GM19193 (cell line): Measurements from ENCODE around the gene PPARG.

Experiments
- POLR2A ChIP-seq: IDR thresholded peaks from 4 replicates; pipeline ENCODE4 v1.6.1; 2011; ENCODE audit not compliant: insufficient read depth, insufficient read length; ENCODE audit errors: extremely low read depth

The PPARG gene

DNA sequence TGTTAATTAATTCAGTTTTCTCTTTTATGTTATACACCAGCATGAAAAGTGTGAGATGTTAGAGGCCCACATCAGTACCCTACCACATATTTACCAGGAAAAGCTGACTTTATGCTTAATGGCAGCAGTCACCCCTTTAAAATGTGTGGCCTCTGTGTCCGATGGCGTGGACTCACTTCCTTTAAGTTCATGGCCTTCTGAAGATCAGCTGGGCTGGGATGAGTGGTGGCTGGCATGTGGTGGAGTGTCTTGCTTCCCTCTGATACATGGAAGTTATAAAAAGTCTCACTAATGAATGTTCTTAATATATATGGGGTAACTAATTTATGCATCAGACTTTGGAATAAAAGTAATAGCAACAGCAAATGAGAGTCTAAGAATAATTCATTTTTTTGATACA, 32.1 kb downstream of the PPARG start:
- no peak for TF ChIP-seq POLR2A

DNA sequence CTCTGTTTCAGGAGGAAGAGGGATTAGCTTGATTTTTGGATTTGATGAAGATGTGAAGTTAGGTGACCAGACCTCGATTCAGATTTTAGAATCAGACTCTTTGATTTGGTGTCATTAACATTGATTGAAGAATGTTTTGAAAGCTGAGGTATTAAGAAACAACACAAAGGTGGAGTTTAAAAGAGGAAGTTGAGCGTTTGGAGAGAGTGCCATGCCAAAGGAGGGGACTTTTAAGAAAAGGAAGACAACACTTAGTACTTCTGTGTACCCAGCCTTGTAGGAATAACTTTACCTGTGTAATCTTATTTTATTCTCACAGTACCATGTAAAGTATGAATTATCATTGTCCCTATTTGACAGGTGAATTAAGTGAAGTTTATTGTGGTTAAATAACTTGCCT, 34.4 kb downstream of the PPARG start:
- TF ChIP-seq POLR2A, result no peak

DNA sequence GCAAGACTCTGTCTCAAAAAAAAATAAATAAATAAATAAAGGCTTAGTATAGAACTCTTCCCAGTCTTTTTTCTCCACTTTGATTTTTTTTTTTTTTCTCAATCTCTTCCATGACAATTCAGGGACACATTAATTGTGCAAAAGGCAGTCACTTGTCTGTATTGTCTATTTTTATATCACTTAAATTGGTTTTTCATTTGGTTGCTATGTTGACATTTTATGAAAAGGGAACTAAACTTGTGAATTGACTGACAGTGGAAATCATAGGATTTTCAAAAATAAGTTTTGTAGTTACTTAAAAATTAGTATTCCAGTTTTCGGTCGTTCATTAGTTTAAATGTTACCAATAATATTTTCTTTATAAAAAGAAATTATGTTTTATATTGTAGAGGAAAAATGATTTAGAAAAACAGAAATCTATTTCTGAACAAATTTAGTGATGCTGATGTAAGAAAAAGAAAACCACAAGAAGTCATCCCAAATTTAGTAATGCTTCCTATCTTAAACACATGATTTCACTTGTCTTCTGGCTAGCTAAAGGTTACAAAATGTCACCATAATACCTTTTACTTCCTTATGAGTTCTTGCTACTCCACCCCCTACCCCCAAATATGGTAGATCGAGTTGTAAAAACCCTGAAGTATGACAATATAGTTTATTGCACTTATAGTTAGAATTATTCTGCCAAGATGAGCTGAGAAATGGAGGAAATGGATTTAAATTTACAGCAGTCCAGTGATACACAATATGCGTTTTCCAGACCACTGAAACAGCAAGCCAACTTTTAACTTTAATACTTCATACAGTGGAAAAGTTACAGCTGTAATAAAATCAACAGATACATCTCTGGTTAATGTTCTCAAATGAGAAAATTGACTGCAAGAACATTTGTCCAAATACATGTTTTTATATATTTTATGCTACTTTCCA, 37.0 kb downstream of the PPARG start:
- TF ChIP-seq POLR2A, result no peak

DNA sequence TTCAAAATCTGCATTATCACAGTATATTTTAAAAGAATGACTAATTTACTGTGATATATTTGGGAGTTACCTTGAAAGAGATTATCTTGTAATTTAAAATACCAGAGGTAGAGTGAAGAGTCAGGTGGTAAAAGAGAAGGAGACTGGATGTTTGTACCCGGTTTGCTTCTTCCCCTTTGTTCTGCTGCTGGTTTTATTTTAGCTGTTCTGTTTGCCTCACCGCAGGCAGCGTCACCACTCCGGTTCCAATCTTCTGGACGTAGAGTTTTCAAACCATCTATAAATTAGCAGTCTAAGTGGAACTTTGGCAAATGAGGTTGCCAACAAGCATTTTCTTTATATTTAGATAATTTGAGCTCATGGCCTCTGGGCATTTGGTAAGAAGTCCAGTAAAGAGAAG, 38.2 kb downstream of the PPARG start:
- no peak for TF ChIP-seq POLR2A

DNA sequence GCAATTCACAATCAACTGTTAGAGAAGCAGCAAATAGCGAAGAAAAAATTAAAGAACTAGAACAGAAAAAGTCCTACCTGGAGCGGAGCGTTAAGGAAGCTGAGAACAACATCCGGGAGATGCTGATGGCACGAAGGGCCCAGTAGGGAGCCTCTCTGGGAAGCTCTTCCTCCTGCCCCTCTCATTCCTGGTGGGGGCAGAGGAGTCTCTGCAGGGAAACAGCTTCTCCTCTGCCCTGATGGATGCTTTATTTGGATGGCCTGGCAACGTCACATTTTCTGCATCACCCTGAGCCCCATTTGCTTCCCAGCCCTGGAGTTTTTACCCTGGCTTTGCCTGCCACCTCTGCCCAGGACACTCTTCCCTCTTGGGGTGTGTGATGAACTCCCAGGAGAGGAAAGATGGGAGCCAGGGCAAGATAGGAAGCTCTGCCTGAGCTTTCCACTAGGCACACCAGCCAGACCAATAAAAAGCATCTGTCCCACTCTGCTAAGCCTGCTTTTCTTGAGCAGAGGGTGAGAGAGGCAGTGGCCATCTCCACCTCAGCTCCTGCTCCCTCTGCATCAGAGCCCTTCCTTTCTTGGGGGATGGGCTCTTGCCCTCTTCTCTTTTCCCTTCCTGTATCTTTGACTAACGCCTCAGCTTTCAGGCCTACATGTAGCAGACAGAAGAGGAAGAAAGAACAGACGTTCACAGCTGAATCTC, 39.4 kb downstream of the PPARG start:
- no peak for TF ChIP-seq POLR2A

DNA sequence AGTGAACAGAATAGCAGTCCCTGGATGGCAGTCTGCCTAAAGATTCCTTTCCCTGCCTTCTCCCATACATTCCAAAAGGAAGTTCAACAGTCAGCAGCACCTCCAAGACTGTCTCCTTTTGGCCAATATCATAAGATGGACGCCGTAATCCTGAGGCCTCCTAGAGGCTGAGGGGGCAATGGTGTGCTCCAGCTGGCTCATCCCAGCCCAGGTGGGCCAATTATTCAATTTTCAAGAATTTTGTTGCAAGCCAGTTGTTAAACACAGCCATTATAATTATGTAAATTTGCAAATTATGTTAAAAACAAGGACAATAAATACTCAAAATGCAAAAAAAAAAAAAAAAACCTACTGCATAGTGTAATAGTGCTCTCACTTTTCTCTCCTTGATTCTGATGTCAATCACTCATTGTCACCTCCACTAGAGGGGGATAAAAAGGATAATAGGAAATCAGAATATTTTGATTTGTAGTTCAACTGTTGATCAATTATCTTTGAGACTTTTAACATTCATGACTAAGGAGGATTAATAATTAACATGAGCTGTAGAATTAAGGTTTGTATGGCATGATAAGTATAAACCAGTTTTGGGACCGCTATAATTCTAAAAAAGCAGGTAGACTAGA, 40.1 kb downstream of the PPARG start:
- no peak for TF ChIP-seq POLR2A

DNA sequence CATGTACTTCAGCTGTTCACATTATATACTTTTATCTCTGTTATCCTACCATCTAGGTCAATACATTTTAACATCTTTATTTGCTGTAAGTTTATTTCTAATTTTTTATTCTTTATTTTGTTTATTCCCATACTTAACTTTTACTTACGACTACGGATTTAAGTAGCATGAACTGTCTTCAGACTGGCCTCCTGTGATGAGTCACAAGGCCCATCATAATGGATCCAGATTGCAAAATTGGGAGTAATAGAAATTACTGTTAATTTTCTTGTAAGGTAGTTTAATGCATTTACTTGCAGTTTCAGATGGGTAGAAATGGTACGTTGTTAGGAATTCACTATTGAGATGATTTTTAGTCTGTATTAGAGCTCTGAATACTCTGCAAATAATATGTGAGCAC, 45.9 kb downstream of the PPARG start:
- TF ChIP-seq POLR2A, result no peak

DNA sequence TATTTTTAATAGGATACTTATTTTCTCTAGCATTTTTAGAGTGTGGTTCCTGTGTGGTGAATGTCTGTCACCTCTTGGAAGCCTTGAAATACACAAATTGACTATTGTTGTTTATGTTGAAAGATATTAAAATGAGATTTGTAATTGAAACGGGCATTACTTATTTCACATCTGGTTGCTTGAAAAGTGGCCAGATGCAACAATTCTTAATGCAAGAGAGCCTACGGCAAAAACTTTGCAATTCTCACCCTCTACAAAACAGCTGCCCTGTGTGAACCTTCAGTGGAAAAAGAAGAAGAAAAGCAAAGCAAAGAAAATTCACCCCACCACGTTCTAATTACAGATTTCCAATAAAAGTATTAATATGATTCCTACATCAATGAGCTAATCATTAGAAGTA, 46.6 kb downstream of the PPARG start:
- no peak for TF ChIP-seq POLR2A

DNA sequence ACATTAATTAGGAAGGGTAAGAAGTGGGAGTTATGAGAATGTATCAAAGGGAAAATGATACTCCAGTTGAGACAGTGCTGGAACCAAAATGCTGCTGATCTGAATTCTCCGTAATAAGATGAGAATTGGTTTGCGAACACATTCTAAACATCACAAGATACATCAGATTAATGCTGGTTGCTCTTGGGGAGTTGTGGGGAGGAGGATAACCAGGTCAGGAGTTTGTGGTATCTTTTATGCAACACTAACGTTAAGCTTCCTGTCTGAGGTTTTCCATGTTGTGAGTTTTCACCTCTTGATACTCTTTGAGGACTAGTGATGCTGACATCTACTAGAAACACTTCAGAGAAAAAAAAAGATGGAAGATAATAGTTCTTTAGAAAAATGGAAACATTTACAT, 47.2 kb downstream of the PPARG start:
- TF ChIP-seq POLR2A, result no peak

DNA sequence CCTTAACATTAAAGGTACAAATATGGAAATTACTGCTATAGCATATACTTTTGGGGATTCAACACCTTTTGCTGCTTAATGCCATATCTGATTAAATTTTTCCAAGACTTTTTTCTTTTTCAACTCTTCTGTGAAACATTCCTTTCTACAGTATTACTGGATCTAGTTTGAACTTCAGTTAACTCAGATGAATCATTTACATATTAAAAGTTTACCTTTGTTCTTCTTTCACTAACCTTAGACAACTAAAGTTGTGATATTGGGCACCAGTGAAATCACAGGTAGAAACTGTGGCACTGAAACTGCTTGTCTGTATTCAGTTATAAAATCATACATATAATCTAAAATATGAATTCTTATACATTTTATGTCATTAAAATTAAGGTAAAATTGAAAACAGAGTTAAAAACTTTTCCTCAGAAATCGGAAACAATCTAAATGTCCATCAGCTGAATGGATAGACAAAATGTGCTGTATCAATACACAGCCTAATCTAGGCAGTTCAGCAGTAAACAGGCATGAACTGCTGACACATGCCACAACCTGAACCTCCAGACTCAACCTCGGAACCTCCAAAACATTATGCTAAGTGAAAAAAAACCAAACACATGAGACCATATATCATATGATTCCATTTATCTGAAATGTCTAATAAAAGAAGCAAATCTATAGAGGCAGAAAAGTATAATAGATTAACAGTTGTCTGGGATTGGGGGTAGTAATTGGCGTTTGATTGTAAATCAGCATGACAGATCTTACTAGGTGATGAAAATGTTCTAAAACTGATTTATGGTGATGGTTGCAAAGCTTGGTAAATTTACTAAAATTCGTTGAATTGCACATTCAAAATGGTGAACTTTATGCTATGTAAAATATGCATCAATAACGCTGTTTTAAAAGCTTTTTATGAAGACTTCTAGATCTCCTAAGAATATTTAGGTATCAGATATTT, 50.0 kb downstream of the PPARG start:
- TF ChIP-seq POLR2A, result no peak

DNA sequence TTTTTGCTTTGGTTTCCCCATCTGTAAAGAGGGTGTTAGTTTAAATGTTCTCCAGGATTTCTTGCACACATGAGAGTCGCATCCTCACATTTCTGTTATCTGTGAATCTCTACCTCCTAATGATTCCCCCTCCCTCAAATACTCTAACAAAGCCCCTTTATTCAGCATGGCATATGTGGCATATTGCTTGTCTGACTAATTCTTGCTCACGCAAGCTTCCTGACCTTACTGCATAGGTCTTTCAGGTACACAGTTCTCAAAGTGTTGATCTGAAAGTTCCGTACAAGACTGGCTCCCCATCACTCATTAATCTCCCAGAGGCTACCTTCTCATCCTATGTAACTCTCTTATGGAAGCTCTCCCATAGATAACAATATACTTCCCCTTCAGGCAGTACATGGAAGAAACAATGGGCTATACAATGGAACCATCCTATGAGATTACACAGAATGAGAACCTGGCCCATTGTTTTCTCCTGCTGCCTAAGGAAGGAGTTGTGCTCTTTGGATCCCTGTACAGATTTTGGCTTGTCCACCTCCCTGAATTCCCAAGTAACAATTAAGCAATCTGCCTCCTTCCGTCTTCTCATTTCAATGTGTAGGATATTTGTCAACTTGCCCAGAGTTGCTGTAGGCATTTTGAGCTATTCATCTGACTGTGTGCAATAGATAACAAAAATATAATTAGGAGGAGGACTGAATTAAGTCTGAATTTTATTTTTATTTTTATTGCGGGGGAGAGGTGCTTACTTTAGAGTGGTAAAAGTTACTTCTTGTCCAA, 51.0 kb downstream of the PPARG start:
- TF ChIP-seq POLR2A, result no peak

DNA sequence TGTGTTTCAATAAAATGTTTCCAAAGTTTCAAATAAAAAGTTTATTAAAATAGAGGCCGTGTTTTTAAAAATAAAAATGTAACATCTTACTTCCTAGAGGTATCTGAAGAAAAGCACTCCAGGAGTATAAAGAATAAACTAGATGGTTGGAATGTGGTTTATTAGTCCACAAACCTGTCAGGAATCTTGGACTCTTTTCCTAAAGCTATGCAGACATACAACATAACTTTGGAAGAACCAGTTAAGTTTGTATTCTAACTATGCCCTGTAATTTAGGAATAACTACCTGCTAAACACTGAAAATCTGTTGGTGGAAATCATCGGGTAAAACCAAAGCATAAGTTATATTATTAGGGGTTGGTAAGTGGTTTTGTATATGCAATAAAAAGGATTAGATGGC, 51.6 kb downstream of the PPARG start:
- TF ChIP-seq POLR2A, result no peak

DNA sequence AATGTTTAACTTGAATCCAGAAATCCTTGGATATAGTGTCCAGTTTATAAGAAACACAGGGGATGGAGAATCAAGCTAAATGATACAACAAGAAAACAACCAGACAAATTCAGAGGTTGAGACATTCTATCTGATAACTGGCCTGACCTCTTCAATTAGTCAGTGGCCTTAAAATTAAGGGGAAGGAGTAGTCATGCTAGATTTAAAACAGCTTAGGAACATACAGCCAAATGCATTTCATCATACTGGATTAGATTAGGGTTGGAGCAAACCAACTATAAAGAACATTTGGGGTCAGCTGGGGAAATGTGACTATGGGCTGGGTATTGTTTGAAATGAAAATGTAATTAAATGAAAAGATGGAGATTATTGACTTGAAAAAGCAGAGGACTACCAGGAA, 53.3 kb downstream of the PPARG start:
- no peak for TF ChIP-seq POLR2A

DNA sequence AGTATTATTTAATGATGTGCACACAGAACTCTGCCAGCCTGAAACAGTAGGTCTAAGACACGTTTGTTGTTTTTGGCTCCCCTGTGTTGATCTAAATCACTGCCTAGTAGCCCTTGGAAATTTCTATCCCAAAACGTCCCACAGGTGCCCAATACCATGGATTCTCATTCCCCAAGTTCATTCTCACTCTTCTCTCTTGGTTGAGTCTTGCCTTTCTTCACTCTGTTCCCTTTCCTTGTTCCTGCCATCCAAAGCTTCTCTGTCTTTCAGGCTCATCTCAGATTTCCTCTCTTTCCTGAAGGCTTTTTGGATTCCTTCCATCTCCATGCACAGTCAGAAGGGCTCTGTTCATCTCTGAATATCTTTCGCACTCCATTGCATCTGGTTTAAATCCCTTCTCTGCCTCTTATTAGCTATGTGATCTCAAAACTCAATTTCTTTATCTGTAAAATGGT, 54.2 kb downstream of the PPARG start:
- no peak for TF ChIP-seq POLR2A
